H1 (cell line): ENCODE data around the gene KLHDC8B. TPM values are rescaled to one million over a fixed set of nuclear protein-coding genes. Genes with fewer than 3 reads are reported as not detected.

Experiments used
- CTCF ChIA-PET: fragments of 300-600 bp; sonication (Branson Sonifier 250); formaldehyde crosslinking; loops from one replicate; lab custom pipeline; 2021; ENCODE audit not compliant: partially characterized antibody; lab: Charles Lee
- POLR2A ChIA-PET: fragments of 300-600 bp; sonication (Branson Sonifier 250); formaldehyde crosslinking; loops from one replicate; lab custom pipeline; 2021; ENCODE audit warnings: inconsistent platforms; ENCODE audit not compliant: partially characterized antibody; lab: Charles Lee
- DNase-seq, 2 experiments: peaks; one replicate each; pipeline versions ENCODE4 v3.0.0 to v3.0.0-alpha.2; 2010 to 2022; ENCODE audit warnings: low spot score in 2 of 2, low read depth in 1 of 2, mixed read lengths in 1 of 2
- FAIRE-seq: peaks from 2 replicates; lab custom pipeline; 2011; peaks lifted over from hg19 to GRCh38; lab: Jason Lieb, UNC
- H2AFZ ChIP-seq: 2 replicates; pipeline ENCODE4 v1.8.1; 2012; ENCODE audit warnings: low read length, inconsistent platforms
- H2AK5ac ChIP-seq: 2 replicates; pipeline ENCODE4 v1.6.1; 2013; ENCODE audit warnings: low read depth, low read length
- H2BK120ac ChIP-seq: replicated peaks from 2 replicates; pipeline ENCODE3; 2013; ENCODE audit warnings: low read depth, low read length, inconsistent platforms
- H2BK12ac ChIP-seq: 2 replicates; pipeline ENCODE4 v1.6.1; 2013; ENCODE audit warnings: low read depth, low read length
- H2BK15ac ChIP-seq: 2 replicates; pipeline ENCODE4 v1.6.1; 2013; ENCODE audit warnings: low read length
- H2BK20ac ChIP-seq: 2 replicates; pipeline ENCODE4 v1.6.1; 2013; ENCODE audit warnings: low read length
- H2BK5ac ChIP-seq: 2 replicates; pipeline ENCODE4 v1.6.1; 2013; ENCODE audit warnings: low read depth, low read length
- H3K14ac ChIP-seq: 2 replicates; pipeline ENCODE4 v1.6.1; 2013; ENCODE audit warnings: inconsistent platforms; ENCODE audit not compliant: insufficient read length
- H3K18ac ChIP-seq: 2 replicates; pipeline ENCODE4 v1.6.1; 2013; ENCODE audit warnings: low read length; ENCODE audit errors: extremely low read depth
- H3K23ac ChIP-seq: 2 replicates; pipeline ENCODE4 v1.6.1; 2013; ENCODE audit warnings: inconsistent platforms; ENCODE audit not compliant: insufficient read length
- H3K23me2 ChIP-seq: 2 replicates; pipeline ENCODE4 v1.6.1; 2013; ENCODE audit warnings: low read depth, low read length
- H3K27ac ChIP-seq: 2 replicates; pipeline ENCODE4 v1.6.1; 2011; ENCODE audit warnings: low read depth, low read length, inconsistent platforms
- H3K27me3 ChIP-seq, 4 experiments: replicated peaks in 1 of 4; 1 replicate in 1 of 4; 2 replicates in 3 of 4; pipeline versions ENCODE4 v1.6.1 to v1.8.1; 2011 to 2013; ENCODE audit warnings: low read length in 3 of 4, mild to moderate bottlenecking in 3 of 4, inconsistent platforms in 2 of 4, mixed read lengths in 2 of 4, moderate library complexity in 1 of 4; ENCODE audit not compliant: control insufficient read depth in 3 of 4, insufficient read depth in 3 of 4; ENCODE audit errors: extremely low read depth in 1 of 4
- H3K36me3 ChIP-seq, 4 experiments: 2 replicates each; pipeline versions ENCODE4 v1.6.1 to v1.8.1; 2011 to 2013; ENCODE audit warnings: mild to moderate bottlenecking in 4 of 4, low read length in 3 of 4, moderate library complexity in 2 of 4, control low read depth in 1 of 4, inconsistent platforms in 1 of 4; ENCODE audit not compliant: insufficient read depth in 4 of 4, control insufficient read depth in 2 of 4
- H3K4ac ChIP-seq: replicated peaks from 2 replicates; pipeline ENCODE3; 2013; ENCODE audit warnings: low read length, low read depth, mixed read lengths, inconsistent platforms; ENCODE audit not compliant: insufficient read length
- H3K4me1 ChIP-seq, 4 experiments: replicated peaks in 1 of 4; 1 replicate in 1 of 4; 2 replicates in 3 of 4; pipeline versions ENCODE4 v1.6.1 to v1.8.1; 2011 to 2013; ENCODE audit warnings: low read length in 3 of 4, inconsistent platforms in 2 of 4, mixed read lengths in 1 of 4; ENCODE audit not compliant: insufficient read depth in 4 of 4, control insufficient read depth in 3 of 4
- H3K4me2 ChIP-seq, 2 experiments: 2 replicates each; pipeline versions ENCODE4 v1.6.1 to v1.8.1; 2011 to 2013; ENCODE audit warnings: low read depth in 2 of 2, low read length in 2 of 2, control low read depth in 1 of 2, inconsistent platforms in 1 of 2, mild to moderate bottlenecking in 1 of 2; ENCODE audit not compliant: insufficient read depth in 1 of 2
- H3K4me3 ChIP-seq, 4 experiments: fragments of 200-600, 300-600 bp in 1 of 4; sonication (generic), shearing (Covaris generic), sonication (Bioruptor Twin) in 1 of 4; 2 replicates each; pipeline versions ENCODE4 v1.5.1 to v1.8.1; 2011 to 2016; ENCODE audit warnings: low read length in 4 of 4, low read depth in 3 of 4, control low read depth in 2 of 4, inconsistent platforms in 2 of 4, mild to moderate bottlenecking in 2 of 4, mixed read lengths in 1 of 4, moderate library complexity in 1 of 4; ENCODE audit not compliant: insufficient read depth in 2 of 4; ENCODE audit errors: extremely low read depth in 1 of 4
- H3K56ac ChIP-seq: replicated peaks from 2 replicates; pipeline ENCODE3; 2013; ENCODE audit warnings: low read depth, mild to moderate bottlenecking, mixed read lengths, low read length, inconsistent platforms; ENCODE audit not compliant: insufficient read length
- H3K79me1 ChIP-seq: 2 replicates; pipeline ENCODE4 v1.6.1; 2013; ENCODE audit warnings: low read depth, low read length, control low read depth
- H3K79me2 ChIP-seq, 2 experiments: 2 replicates each; pipeline versions ENCODE4 v1.6.1 to v1.8.1; 2012 to 2013; ENCODE audit warnings: low read length in 2 of 2, mild to moderate bottlenecking in 2 of 2, inconsistent platforms in 1 of 2; ENCODE audit not compliant: insufficient read depth in 2 of 2, control insufficient read depth in 1 of 2
- H3K9ac ChIP-seq, 4 experiments: replicated peaks in 1 of 4; 1 replicate in 1 of 4; 2 replicates in 3 of 4; pipeline versions ENCODE4 v1.6.1 to v1.8.1; 2011 to 2013; ENCODE audit warnings: low read depth in 3 of 4, low read length in 3 of 4, control low read depth in 2 of 4, mild to moderate bottlenecking in 2 of 4, moderate library complexity in 2 of 4, inconsistent platforms in 1 of 4; ENCODE audit errors: extremely low read depth in 1 of 4
- H3K9me3 ChIP-seq, 2 experiments: 2 replicates each; pipeline versions ENCODE4 v1.6.1 to v1.8.1; 2012 to 2013; ENCODE audit warnings: mild to moderate bottlenecking in 2 of 2, moderate library complexity in 2 of 2, control low read depth in 1 of 2, inconsistent platforms in 1 of 2, low read depth in 1 of 2, low read length in 1 of 2, mixed read lengths in 1 of 2; ENCODE audit not compliant: insufficient read depth in 2 of 2
- H4K20me1 ChIP-seq, 2 experiments: replicated peaks in 1 of 2; 2 replicates each; pipeline versions ENCODE3 to v1.8.1; 2011 to 2013; ENCODE audit warnings: inconsistent platforms in 2 of 2, low read length in 2 of 2, mild to moderate bottlenecking in 1 of 2; ENCODE audit not compliant: insufficient read depth in 2 of 2, control insufficient read depth in 1 of 2
- H4K5ac ChIP-seq: 2 replicates; pipeline ENCODE4 v1.6.1; 2013; ENCODE audit warnings: low read length, low read depth, mixed read lengths, inconsistent platforms; ENCODE audit not compliant: insufficient read length
- H4K8ac ChIP-seq: 2 replicates; pipeline ENCODE4 v1.8.0; 2013; ENCODE audit warnings: mild to moderate bottlenecking, moderate library complexity, low read length, inconsistent platforms; ENCODE audit not compliant: insufficient read depth; ENCODE audit errors: extremely low read depth
- H4K91ac ChIP-seq: replicated peaks from 2 replicates; pipeline ENCODE3; 2013; ENCODE audit warnings: low read length, mixed read lengths, inconsistent platforms; ENCODE audit not compliant: insufficient read length
- ASH2L ChIP-seq: fragments of 200-600, 300-600 bp; sonication (generic); IDR thresholded peaks from one replicate; pipeline ENCODE4 v1.7.1; 2017; ENCODE audit warnings: low read length
- EGR1 ChIP-seq: IDR thresholded peaks from 2 replicates; pipeline ENCODE4 v1.6.1; 2011; ENCODE audit warnings: low read depth, low read length, borderline replicate concordance
- EP300 ChIP-seq, 2 experiments: IDR thresholded peaks; 1 replicate in 1 of 2; 2 replicates in 1 of 2; pipeline ENCODE4 v1.6.1; 2011 to 2012; ENCODE audit warnings: low read depth in 2 of 2, low read length in 2 of 2, mild to moderate bottlenecking in 2 of 2, borderline replicate concordance in 1 of 2, inconsistent platforms in 1 of 2, moderate library complexity in 1 of 2
- JUN ChIP-seq: IDR thresholded peaks from 2 replicates; pipeline ENCODE4 v1.6.1; 2011; ENCODE audit warnings: low read depth, mild to moderate bottlenecking, improper control_type of control experiment, low read length
- KDM1A ChIP-seq: fragments of 200-600, 300-600 bp; sonication (generic); IDR thresholded peaks from 2 replicates; pipeline ENCODE4 v1.7.1; 2016; ENCODE audit warnings: mild to moderate bottlenecking, low read length, borderline replicate concordance
- KDM5A ChIP-seq: fragments of 200-600 bp; IDR thresholded peaks from 2 replicates; pipeline ENCODE4 v1.7.1; 2012; ENCODE audit warnings: mild to moderate bottlenecking, low read length, inconsistent platforms, mixed read lengths
- NANOG ChIP-seq: IDR thresholded peaks from 2 replicates; pipeline ENCODE4 v1.6.1; 2011; ENCODE audit warnings: low read length, low read depth, mild to moderate bottlenecking, inconsistent platforms; ENCODE audit not compliant: insufficient read depth, poor library complexity, severe bottlenecking
- SAP30 ChIP-seq: fragments of 300-600 bp; sonication (generic); IDR thresholded peaks from 2 replicates; pipeline ENCODE4 v1.7.1; 2012; ENCODE audit warnings: low read length, moderate library complexity, mild to moderate bottlenecking, inconsistent platforms; ENCODE audit not compliant: insufficient read depth, insufficient replicate concordance
- SP1 ChIP-seq: IDR thresholded peaks from 2 replicates; pipeline ENCODE4 v1.6.1; 2011; ENCODE audit warnings: low read depth, low read length
- WGBS, 2 experiments: shearing (Covaris generic) in 1 of 2; methylation state at CpG; one replicate each; pipeline versions ENCODE4 v1.1.6 to v1.1.7; 2013 to 2015; ENCODE audit warnings: low lambda C conversion rate in 2 of 2, mixed read lengths in 2 of 2, inconsistent platforms in 1 of 2, low coverage in 1 of 2, missing lambda C conversion rate in 1 of 2; ENCODE audit not compliant: insufficient replicate concordance in 2 of 2, insufficient coverage in 1 of 2, insufficient read length in 1 of 2; ENCODE audit errors: extremely low coverage in 1 of 2, missing lambda C conversion rate in 1 of 2; 5-methylcytosine and 5-hydroxymethylcytosine counted together
- polyA plus RNA-seq, 7 experiments: library from polyadenylated mRNA; depleted of rRNA in 3 of 7; stranded (reverse) in 5 of 7; unstranded in 2 of 7; fragments of >200 nt in 5 of 7; fragments of 200-250 nt in 2 of 7; gene quantifications; 1 replicate in 5 of 7; 2 replicates in 1 of 7; 4 replicates in 1 of 7; pipeline versions ENCODE4 v1.2.1 to v1.2.3, GENCODE V29; 2011 to 2013; ENCODE audit warnings: missing spikeins in 2 of 7, mixed read lengths in 2 of 7
- total RNA-seq: library from RNA; stranded (reverse); fragmentation: NEBNext Ultra II Directional; extraction: Animal tissue kit (Norgen Biotek cat#: 25700); gene quantifications from 2 replicates; pipeline ENCODE4 v1.2.1, GENCODE V29; 2021

Gene KLHDC8B
- total and polyA plus RNA-seq, 2 of the 8 experiments (the other 6 are each of a cell fraction or from before 2014, with no cell fraction given), result 15.8 to 21.3 TPM

- H2BK15ac ChIP-seq, result no peak overlapping the region
- H4K20me1 ChIP-seq, result no peaks in the 10 kb centered on the region
- no peak overlapping the region for H4K5ac ChIP-seq
- H3K27me3 ChIP-seq, result no peaks in the 10 kb centered on the region
- H2BK5ac ChIP-seq, result no peak overlapping the region
- no peak overlapping the region for H3K4me3 ChIP-seq
- no peak overlapping the region for H2BK12ac ChIP-seq
- no peaks in the 10 kb centered on the region for H3K79me1 ChIP-seq
- no peaks in the 10 kb centered on the region for H3K4me1 ChIP-seq
- ChIA-PET CTCF (no interaction called here), POLR2A (no interaction called here)
- H2AFZ ChIP-seq, result no peak overlapping the region
- no peak overlapping the region for H4K91ac ChIP-seq
- no peak overlapping the region for H3K23ac ChIP-seq
- no peak for TF ChIP-seq ASH2L
- no peak for TF ChIP-seq JUN
- no peak for TF ChIP-seq EGR1
- no peak for TF ChIP-seq NANOG
- no peak for TF ChIP-seq KDM1A
- no peak for TF ChIP-seq SP1
- no peak for TF ChIP-seq KDM5A
- no peak for TF ChIP-seq EP300 (IDR thresholded peaks at IDR 0.05; ENCODE audit: borderline replicate concordance in 1 of 2, low read depth in 2 of 2, low read length in 2 of 2)
- no peak for TF ChIP-seq SAP30
- H3K14ac ChIP-seq, result no peak overlapping the region
- no peak overlapping the region for H3K27ac ChIP-seq
- no peaks in the 10 kb centered on the region; a peak in 1 of 8 replicates for H3K36me3 ChIP-seq
- no peak overlapping the region for H3K56ac ChIP-seq
- 77% methylated on average over 7 of the region's 7 CpGs; no CpG with 5 or more reads in 1 of the 2 experiments for WGBS, 2 experiments
- H3K23me2 ChIP-seq, result no peaks in the 10 kb centered on the region
- H3K79me2 ChIP-seq, result no peaks in the 10 kb centered on the region
- no peak overlapping the region for H2BK120ac ChIP-seq
- peaks cover 24 to 25% of the 10 kb centered on the region in 2 experiments for H3K9me3 ChIP-seq
- H3K4ac ChIP-seq, result no peak overlapping the region
- FAIRE-seq (no peak), DNase-seq (no peak)
- no peak overlapping the region for H3K18ac ChIP-seq
- no peak overlapping the region for H3K9ac ChIP-seq
- no peak overlapping the region for H2AK5ac ChIP-seq
- no peak overlapping the region for H4K8ac ChIP-seq
- H3K4me2 ChIP-seq, result no peak overlapping the region
- no peak overlapping the region for H2BK20ac ChIP-seq
Measured at GRCh38 chr3:49217688-49218470, 46.5 kb downstream of the KLHDC8B start.
